ENCODE measurements around the gene PCK1.

Gene PCK1

DNA sequence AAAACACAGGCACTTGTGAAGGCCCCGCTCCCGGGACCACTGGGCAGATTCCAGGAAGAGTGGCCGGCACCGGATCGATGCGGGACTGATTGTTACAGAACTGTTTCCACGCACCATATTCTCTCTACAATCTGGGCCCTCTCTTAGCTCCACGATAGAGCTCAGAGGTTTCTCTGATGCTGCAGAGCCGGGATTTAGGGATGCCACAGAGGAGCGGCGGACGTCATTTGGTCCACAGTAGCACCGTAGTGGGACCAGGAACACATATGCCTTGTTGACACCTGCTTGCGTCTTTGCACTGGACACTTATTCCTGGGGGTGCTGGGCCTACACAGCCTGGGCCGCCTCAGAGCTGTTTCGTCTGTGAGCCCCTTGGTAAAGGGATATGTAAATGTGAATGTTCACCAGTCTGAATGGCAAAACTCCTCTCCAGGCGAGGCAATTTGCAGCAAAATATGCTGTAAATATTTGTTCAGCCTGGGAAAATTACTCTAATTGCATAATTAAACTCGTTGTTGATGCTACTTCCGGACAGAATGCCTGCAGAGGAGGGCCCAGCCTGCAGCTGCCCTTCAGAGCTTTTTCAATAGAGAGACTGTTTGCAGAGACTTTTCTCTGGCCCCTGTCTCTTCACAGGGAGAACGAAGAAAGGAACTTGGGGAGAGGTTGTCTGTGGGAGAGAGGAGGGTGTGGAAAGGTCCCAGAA is 9.4 kb downstream of the PCK1 start:
- H3K9me3 ChIP-seq (ENCODE audit: control insufficient read depth in 2 of 2, low read length in 2 of 2): no peaks in the 10 kb centered on the region
- no peaks in the 10 kb centered on the region for H3K4me1 ChIP-seq (ENCODE audit: control insufficient read depth, insufficient read depth, low read length)
- H3K4me3 ChIP-seq (ENCODE audit: low read length in 2 of 2): no peak overlapping the region
- H3K36me3 ChIP-seq (ENCODE audit: control insufficient read depth in 2 of 2, insufficient read depth in 2 of 2, low read length in 2 of 2): no peaks in the 10 kb centered on the region
- H3K9ac ChIP-seq (ENCODE audit: low read length in 2 of 2): no peak overlapping the region
- no peak overlapping the region for H3K27ac ChIP-seq (ENCODE audit: low read length)
- H3K27me3 ChIP-seq (ENCODE audit: control insufficient read depth in 1 of 2, insufficient read depth in 2 of 2, low read length in 2 of 2): peaks cover 3 to 6% of the 10 kb centered on the region in 2 donors

DNA sequence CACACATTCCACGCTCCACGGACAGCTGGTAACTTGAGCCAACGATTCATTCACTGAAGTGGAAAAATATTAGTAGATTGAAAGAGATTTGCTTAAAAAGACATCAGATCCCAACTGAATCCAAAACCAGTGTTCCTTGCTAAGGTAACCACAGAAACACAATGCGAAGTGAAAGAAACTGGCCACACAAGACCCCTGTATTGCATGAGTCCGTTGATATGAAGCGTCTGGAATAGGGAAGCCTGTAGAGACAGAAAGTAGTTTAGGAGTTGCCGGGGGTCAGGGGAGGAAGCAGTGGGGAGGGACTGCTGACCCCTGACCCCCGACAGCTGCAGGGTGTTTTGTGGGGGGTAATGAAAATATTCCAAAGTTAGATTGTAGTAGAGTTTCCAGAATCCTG is 10.0 kb downstream of the PCK1 start:
- Histone ChIP-seq H3K9ac (ENCODE audit: low read length in 2 of 2) (no peak overlapping the region), H3K9me3 (ENCODE audit: control insufficient read depth in 2 of 2, low read length in 2 of 2) (no peaks in the 10 kb centered on the region), H3K27me3 (ENCODE audit: control insufficient read depth in 1 of 2, insufficient read depth in 2 of 2, low read length in 2 of 2) (peaks cover 3 to 6% of the 10 kb centered on the region in 2 donors), H3K36me3 (ENCODE audit: control insufficient read depth in 2 of 2, insufficient read depth in 2 of 2, low read length in 2 of 2) (no peaks in the 10 kb centered on the region), H3K4me1 (ENCODE audit: control insufficient read depth, insufficient read depth, low read length) (no peaks in the 10 kb centered on the region), H3K27ac (ENCODE audit: low read length) (no peak overlapping the region), H3K4me3 (ENCODE audit: low read length in 2 of 2) (no peak overlapping the region)

DNA sequence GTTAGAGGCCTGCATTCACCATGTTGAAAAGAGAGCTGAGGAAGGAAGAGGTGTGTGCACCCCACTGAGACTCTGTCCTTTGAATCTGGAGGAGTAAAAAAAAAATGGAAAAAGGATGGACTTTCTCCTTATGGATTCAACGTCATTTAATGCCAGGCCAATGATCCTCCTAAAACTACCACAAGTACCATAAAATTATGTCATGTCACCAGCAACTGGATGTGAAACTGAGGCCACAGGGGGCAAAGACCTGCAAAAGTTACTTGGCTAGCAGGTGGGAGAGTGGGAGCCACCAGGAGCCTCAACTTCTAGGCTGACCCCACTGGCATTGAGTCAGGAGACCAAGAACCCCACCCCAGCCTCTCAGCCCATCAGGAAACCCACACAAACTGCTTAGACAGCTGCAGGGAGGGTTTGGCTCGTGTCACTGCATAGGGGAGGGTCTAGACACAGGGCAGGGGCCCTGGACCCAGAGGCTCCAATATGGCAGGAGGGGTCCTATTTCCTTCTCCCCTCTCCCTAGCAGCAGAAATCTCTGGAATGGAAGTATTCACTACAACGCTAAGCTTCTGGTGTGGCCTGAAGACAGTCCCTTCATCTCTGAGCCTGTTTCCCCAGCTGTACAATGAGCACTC is 11.0 kb downstream of the PCK1 start:
- Histone ChIP-seq H3K27ac (ENCODE audit: low read length) (no peak overlapping the region), H3K36me3 (ENCODE audit: control insufficient read depth in 2 of 2, insufficient read depth in 2 of 2, low read length in 2 of 2) (no peaks in the 10 kb centered on the region), H3K4me3 (ENCODE audit: low read length in 2 of 2) (no peak overlapping the region), H3K9me3 (ENCODE audit: control insufficient read depth in 2 of 2, low read length in 2 of 2) (no peaks in the 10 kb centered on the region), H3K27me3 (ENCODE audit: control insufficient read depth in 1 of 2, insufficient read depth in 2 of 2, low read length in 2 of 2) (peaks cover 3 to 6% of the 10 kb centered on the region in 2 donors), H3K9ac (ENCODE audit: low read length in 2 of 2) (no peak overlapping the region), H3K4me1 (ENCODE audit: control insufficient read depth, insufficient read depth, low read length) (no peaks in the 10 kb centered on the region)

DNA sequence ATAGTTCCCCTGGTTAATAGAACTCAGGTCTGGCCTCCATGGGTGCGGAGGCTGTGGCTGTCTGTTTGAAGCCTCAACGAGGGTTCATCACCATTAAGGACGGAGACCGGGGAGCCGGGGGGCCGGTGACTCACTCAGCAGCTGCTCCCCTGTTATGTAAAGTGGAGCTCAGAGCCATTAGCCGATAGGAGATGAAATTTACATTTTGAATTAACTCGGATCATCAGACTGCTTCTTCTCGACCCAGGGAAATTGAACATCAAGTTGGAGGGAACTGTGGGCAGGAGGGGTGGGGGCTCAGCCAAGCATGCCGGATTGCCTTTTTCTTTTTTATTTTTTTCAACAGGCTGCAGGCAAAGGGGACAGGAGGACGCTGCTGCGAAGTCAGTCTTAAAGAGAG is 12.3 kb downstream of the PCK1 start:
- Histone ChIP-seq H3K9ac (ENCODE audit: low read length in 2 of 2) (no peak overlapping the region), H3K36me3 (ENCODE audit: control insufficient read depth in 2 of 2, insufficient read depth in 2 of 2, low read length in 2 of 2) (no peaks in the 10 kb centered on the region), H3K27me3 (ENCODE audit: control insufficient read depth in 1 of 2, insufficient read depth in 2 of 2, low read length in 2 of 2) (peaks cover under 1 to 5% of the 10 kb centered on the region in 2 donors), H3K27ac (ENCODE audit: low read length) (no peak overlapping the region), H3K4me1 (ENCODE audit: control insufficient read depth, insufficient read depth, low read length) (no peaks in the 10 kb centered on the region), H3K4me3 (ENCODE audit: low read length in 2 of 2) (no peak overlapping the region), H3K9me3 (ENCODE audit: control insufficient read depth in 2 of 2, low read length in 2 of 2) (no peaks in the 10 kb centered on the region)

DNA sequence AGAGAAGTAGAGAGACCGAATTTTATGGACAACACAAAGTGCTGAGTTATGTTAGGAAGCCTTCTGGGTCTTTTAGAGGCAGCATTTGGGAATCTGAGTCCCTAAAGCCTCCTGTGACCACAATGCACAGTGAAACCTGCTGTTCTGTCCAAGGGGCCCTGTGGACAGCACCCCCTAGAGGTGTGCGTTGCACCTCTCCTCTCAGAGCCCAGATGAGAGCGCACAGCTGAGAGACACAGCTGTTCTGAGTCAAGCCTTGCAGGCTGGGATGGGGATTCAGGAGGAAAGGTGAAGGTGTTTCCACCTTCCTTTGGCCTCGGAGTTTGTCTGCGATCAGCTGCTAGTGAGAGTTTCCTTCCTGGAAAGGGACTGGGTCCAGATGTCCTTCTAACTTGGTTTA is 13.0 kb downstream of the PCK1 start:
- no peaks in the 10 kb centered on the region for H3K36me3 ChIP-seq (ENCODE audit: control insufficient read depth in 2 of 2, insufficient read depth in 2 of 2, low read length in 2 of 2)
- no peaks in the 10 kb centered on the region for H3K9me3 ChIP-seq (ENCODE audit: control insufficient read depth in 2 of 2, low read length in 2 of 2)
- no peak overlapping the region for H3K4me3 ChIP-seq (ENCODE audit: low read length in 2 of 2)
- peaks cover 0 to 2% of the 10 kb centered on the region in 2 donors for H3K27me3 ChIP-seq (ENCODE audit: control insufficient read depth in 1 of 2, insufficient read depth in 2 of 2, low read length in 2 of 2)
- H3K27ac ChIP-seq (ENCODE audit: low read length): no peak overlapping the region
- no peak overlapping the region for H3K9ac ChIP-seq (ENCODE audit: low read length in 2 of 2)
- H3K4me1 ChIP-seq (ENCODE audit: control insufficient read depth, insufficient read depth, low read length): no peaks in the 10 kb centered on the region

DNA sequence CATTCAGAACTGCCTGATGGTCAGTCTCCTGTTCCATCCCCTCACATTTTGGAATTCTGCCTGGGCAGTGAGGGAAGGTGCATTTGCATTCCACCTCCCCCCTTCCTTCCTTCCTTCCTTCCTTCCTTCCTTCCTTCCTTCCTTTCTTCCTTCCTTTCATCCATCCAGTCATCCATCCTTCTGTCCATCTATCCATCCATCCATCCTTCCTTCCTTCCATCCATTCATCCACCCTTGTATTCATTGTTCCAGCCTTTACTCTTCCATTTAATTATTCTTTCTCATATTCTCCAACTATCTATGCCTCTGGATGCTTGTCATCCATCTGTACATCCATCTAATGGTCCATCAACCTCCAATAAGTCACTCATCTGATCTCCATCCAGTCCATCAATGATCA is 14.0 kb downstream of the PCK1 start:
- H3K4me1 ChIP-seq (ENCODE audit: control insufficient read depth, insufficient read depth, low read length): peaks cover 8% of the 10 kb centered on the region
- no peak overlapping the region for H3K27ac ChIP-seq (ENCODE audit: low read length)
- H3K9me3 ChIP-seq (ENCODE audit: control insufficient read depth in 2 of 2, low read length in 2 of 2): no peaks in the 10 kb centered on the region
- H3K9ac ChIP-seq (ENCODE audit: low read length in 2 of 2): no peak overlapping the region
- no peaks in the 10 kb centered on the region for H3K36me3 ChIP-seq (ENCODE audit: control insufficient read depth in 2 of 2, insufficient read depth in 2 of 2, low read length in 2 of 2)
- no peak overlapping the region for H3K4me3 ChIP-seq (ENCODE audit: low read length in 2 of 2)
- H3K27me3 ChIP-seq (ENCODE audit: control insufficient read depth in 1 of 2, insufficient read depth in 2 of 2, low read length in 2 of 2): peaks cover 0 to 2% of the 10 kb centered on the region in 2 donors

DNA sequence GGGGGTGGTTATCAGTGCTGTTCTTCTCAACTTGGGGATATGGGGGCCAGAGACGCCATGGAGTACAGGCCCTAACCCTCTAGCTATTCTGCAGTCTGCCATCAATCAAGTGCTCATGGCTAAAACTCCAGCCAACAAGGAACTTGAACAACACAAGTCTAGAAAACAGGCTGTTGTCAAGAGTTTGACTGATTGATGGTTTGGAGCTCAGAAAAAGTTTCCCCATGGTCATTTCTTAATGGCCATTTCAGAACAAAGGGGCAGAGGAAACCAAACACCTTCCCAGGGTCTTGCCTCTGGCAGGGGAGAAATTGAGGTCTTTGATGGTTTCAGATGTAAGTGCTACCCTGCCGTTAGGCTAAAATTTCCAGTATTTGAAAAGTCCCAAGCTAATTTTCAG is 15.1 kb downstream of the PCK1 start:
- H3K36me3 ChIP-seq (ENCODE audit: control insufficient read depth in 2 of 2, insufficient read depth in 2 of 2, low read length in 2 of 2): no peaks in the 10 kb centered on the region
- peaks cover 18% of the 10 kb centered on the region for H3K4me1 ChIP-seq (ENCODE audit: control insufficient read depth, insufficient read depth, low read length)
- H3K27ac ChIP-seq (ENCODE audit: low read length): no peak overlapping the region
- H3K9ac ChIP-seq (ENCODE audit: low read length in 2 of 2): no peak overlapping the region
- H3K9me3 ChIP-seq (ENCODE audit: control insufficient read depth in 2 of 2, low read length in 2 of 2): no peaks in the 10 kb centered on the region
- H3K4me3 ChIP-seq (ENCODE audit: low read length in 2 of 2): no peak overlapping the region
- H3K27me3 ChIP-seq (ENCODE audit: control insufficient read depth in 1 of 2, insufficient read depth in 2 of 2, low read length in 2 of 2): peaks cover 0 to 2% of the 10 kb centered on the region in 2 donors

DNA sequence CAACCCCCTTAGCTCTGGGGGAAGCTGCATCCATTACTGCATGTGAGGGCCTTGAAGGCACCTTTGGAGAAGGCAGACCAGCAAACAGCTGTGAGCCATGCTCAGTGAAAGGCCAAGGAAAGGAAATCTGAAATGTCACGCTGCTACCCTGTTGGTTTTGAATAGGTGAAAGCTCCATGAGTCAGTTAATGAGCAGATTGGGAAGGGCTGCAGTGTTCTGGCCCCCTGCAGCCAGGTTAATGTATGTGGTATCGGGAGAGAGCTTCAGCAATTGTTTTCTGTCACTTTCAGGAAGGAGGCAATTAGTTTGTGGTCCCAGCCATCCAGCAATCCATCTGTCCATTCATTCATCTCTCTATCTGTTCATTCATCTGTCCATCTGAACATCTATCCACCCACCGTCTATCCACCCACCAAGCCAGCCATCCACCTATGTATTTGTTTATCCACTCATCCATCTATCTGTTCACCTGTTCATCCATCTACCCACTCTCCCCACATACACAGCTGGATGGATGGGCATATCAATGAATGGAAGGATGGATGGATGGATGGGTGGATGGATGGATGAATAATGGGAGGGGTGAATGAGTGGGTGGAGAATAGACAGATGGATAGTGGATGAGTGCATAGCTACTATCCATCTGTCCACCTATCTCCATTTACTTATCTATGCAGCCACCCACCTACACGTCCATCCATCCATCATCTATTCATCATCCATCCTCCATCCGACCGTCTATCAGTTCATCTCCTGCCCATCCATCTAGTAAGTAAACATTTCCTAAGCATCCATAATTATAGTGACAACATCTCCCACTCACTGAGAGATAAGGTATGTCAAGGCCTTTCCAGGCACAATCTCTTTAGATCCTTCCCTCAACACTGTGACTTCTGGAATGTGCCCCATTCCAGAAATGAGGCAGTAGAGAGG is 16.0 kb downstream of the PCK1 start:
- H3K27ac ChIP-seq (ENCODE audit: low read length): no peak overlapping the region
- H3K4me1 ChIP-seq (ENCODE audit: control insufficient read depth, insufficient read depth, low read length): peaks cover 27% of the 10 kb centered on the region
- no peak overlapping the region for H3K9ac ChIP-seq (ENCODE audit: low read length in 2 of 2)
- H3K4me3 ChIP-seq (ENCODE audit: low read length in 2 of 2): no peak overlapping the region
- H3K9me3 ChIP-seq (ENCODE audit: control insufficient read depth in 2 of 2, low read length in 2 of 2): no peaks in the 10 kb centered on the region
- no peaks in the 10 kb centered on the region for H3K36me3 ChIP-seq (ENCODE audit: control insufficient read depth in 2 of 2, insufficient read depth in 2 of 2, low read length in 2 of 2)
- H3K27me3 ChIP-seq (ENCODE audit: control insufficient read depth in 1 of 2, insufficient read depth in 2 of 2, low read length in 2 of 2): peaks cover 0 to 2% of the 10 kb centered on the region in 2 donors

DNA sequence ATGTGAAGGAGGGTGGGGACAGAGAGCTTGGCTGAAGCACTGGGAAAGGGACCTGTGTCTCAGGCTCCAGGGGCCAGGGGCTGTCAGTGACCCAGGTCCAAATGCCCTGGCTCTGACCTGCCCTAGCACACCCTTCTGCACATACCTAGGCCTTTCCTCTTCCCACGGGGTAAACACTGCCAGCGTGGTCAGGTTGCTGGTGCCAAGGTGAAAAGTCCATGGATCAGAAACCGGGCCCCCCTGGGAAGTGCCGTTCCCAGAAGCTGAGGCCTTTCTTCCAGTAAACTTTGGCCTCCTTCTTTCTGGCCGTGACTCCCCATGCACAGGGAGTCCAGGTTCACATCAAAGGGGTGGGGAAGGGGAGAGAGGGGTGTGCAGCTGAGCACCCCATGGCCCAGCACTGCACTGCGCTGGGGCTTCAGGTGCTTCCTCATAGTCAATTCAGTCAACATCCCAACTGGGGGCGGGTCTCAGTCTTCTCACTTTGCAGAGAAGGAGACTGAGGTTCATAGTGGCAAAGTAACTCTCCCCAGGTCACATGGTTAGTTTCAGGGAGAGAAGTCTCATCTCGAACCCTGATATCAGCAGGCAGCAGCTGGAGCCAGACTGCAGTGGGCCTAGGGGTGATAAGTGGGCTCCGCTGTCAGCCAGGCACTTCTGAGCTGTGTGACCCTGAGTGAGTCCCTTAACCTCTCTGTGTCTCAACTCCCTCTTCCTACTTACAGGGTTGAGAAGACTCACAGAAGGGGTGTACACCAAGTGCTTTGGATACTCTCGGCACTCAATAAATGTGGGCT is 17.0 kb downstream of the PCK1 start:
- H3K4me3 ChIP-seq (ENCODE audit: low read length in 2 of 2): no peak overlapping the region
- H3K9ac ChIP-seq (ENCODE audit: low read length in 2 of 2): no peak overlapping the region
- H3K27me3 ChIP-seq (ENCODE audit: control insufficient read depth in 1 of 2, insufficient read depth in 2 of 2, low read length in 2 of 2): peaks cover 0 to 2% of the 10 kb centered on the region in 2 donors
- peaks cover 37% of the 10 kb centered on the region for H3K4me1 ChIP-seq (ENCODE audit: control insufficient read depth, insufficient read depth, low read length)
- H3K9me3 ChIP-seq (ENCODE audit: control insufficient read depth in 2 of 2, low read length in 2 of 2): no peaks in the 10 kb centered on the region
- H3K36me3 ChIP-seq (ENCODE audit: control insufficient read depth in 2 of 2, insufficient read depth in 2 of 2, low read length in 2 of 2): no peaks in the 10 kb centered on the region
- no peak overlapping the region for H3K27ac ChIP-seq (ENCODE audit: low read length)

DNA sequence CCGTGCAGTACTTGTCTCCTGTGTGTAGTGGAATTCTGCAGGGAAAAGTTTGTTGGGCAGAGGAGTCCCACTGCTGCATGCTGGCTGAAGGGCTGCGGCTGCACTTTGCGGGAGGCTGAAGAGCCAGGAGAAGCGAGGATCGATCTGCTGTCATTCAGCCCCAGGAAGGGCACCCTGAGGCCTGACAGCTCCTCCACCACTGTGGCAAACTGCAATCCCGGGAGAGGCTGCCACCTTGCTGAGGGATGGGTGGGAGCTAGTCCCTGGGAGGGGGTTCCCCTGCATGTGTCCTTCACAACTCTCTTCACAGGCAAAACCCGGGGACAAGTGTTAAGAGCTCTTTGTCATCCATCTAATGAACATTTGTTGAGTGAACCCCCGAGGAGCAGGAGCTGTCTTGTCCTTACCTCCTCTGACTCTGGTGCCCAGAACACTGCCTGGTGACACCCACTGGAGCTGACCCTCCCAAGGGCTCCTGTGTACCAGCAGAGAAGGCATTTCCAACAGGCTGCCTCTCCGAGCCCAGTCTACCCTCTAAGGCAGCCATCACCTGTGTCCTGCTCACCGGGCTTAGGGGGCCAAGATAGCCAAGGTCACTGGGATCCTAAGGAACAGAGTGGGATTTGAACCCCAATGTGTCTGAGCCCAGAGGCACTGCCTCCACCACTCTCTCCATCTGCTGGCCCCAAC is 17.7 kb downstream of the PCK1 start:
- no peak overlapping the region for H3K27ac ChIP-seq (ENCODE audit: low read length)
- no peak overlapping the region for H3K9ac ChIP-seq (ENCODE audit: low read length in 2 of 2)
- H3K4me1 ChIP-seq (ENCODE audit: control insufficient read depth, insufficient read depth, low read length): peaks cover 44% of the 10 kb centered on the region
- peaks cover 0 to 2% of the 10 kb centered on the region in 2 donors for H3K27me3 ChIP-seq (ENCODE audit: control insufficient read depth in 1 of 2, insufficient read depth in 2 of 2, low read length in 2 of 2)
- no peaks in the 10 kb centered on the region for H3K9me3 ChIP-seq (ENCODE audit: control insufficient read depth in 2 of 2, low read length in 2 of 2)
- H3K4me3 ChIP-seq (ENCODE audit: low read length in 2 of 2): no peak overlapping the region
- H3K36me3 ChIP-seq (ENCODE audit: control insufficient read depth in 2 of 2, insufficient read depth in 2 of 2, low read length in 2 of 2): no peaks in the 10 kb centered on the region

Data from stomach smooth muscle (tissue), 2 donors.